Adipocyte (in vitro differentiated cells): Measurements from ENCODE around the gene HGD.
"Not testable (repeated sequence)": the region's sequence is repeated elsewhere in the genome, so short reads cannot be mapped to it uniquely, and the experiment has no call there.

Experiments used
- DNase-seq: peaks from one replicate; pipeline ENCODE4 v3.0.0-alpha.2; 2015; ENCODE audit warnings: low read depth
- H3K27me3 ChIP-seq: replicated peaks from 2 replicates; pipeline ENCODE4 v1.7.0; 2013; ENCODE audit warnings: mild to moderate bottlenecking, low read length, moderate library complexity; ENCODE audit not compliant: control insufficient read depth, insufficient read depth
- H3K36me3 ChIP-seq: 2 replicates; pipeline ENCODE4 v1.7.0; 2013; ENCODE audit warnings: low read length, mild to moderate bottlenecking, moderate library complexity; ENCODE audit not compliant: control insufficient read depth, insufficient read depth, severe bottlenecking
- H3K4me1 ChIP-seq: 2 replicates; pipeline ENCODE4 v1.7.0; 2013; ENCODE audit warnings: mild to moderate bottlenecking, low read length, moderate library complexity; ENCODE audit not compliant: control insufficient read depth, insufficient read depth
- H3K4me3 ChIP-seq: 2 replicates; pipeline ENCODE4 v1.7.0; 2013; ENCODE audit warnings: mild to moderate bottlenecking, low read length, moderate library complexity
- H3K9ac ChIP-seq: 2 replicates; pipeline ENCODE4 v1.7.0; 2013; ENCODE audit warnings: mild to moderate bottlenecking, low read length, moderate library complexity
- H3K9me3 ChIP-seq: 2 replicates; pipeline ENCODE4 v1.7.0; 2013; ENCODE audit warnings: mild to moderate bottlenecking, low read length, moderate library complexity; ENCODE audit not compliant: control insufficient read depth

The HGD gene

DNA sequence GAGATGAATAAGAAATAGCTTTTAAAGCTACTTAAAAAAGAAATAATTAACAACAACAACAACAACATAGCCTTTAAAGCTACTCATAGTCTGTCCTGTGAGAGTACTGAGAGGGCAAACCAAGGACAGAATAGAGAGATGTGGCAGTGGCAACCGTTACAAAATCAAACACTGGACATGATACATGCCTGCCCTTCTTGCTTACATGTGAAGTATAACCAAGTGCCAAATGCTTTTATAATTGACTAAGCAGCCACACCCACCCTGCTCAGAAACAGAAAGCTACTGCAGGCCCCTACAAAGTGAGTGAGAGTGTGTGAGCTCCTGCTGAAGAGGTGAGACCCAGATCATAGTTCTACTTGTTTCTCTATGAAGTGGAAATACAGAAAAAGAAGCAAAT, 47.5 kb downstream of the HGD start:
- H3K36me3 ChIP-seq = no peaks in the 10 kb centered on the region
- H3K9me3 ChIP-seq = peaks cover 5% of the 10 kb centered on the region
- no peaks in the 10 kb centered on the region for H3K27me3 ChIP-seq
- peaks cover 11% of the 10 kb centered on the region for H3K4me1 ChIP-seq
- H3K4me3 ChIP-seq = no peak overlapping the region
- no peak overlapping the region for H3K9ac ChIP-seq
- peak; percentile 20 for DNase-seq

DNA sequence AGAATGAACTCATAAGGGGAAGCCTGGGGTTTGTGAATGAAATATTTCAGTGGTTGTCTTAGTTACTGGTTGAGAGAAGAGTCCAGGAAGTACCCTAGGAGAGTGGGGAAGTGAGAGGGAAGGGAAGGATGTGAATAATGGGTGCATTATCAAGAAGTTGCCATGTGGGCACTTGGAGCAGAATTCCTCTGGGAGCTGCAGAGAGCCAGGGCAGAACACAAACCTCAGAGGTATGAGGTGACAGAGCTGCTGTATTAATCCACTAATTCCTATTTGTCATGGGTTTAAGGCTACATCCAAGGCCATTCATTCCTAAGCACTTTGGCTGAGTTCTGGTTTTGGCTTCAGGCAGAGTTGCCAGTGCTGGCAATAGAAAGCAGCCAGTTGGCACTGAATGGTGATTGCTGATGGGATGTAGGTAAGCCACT, 56.9 kb downstream of the HGD start:
- DNase-seq = no peak
- no peaks in the 10 kb centered on the region for H3K27me3 ChIP-seq

DNA sequence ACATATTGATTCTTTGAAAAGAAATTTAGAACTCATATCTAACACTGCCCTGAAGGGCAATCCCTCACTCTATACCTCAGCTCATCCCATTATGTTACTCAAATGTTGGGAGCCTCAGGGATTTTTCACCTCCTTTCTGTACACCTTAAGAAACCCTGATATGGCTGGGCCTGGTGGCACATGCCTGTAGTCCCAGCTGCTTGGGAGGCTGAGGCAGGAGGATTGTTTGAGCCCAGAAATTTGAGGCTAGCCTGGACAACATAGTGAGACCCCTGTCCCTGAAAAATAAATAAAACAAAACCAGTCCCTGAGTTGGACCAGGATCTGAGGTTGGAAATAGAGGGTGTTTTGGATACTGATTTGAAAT, 58.3 kb downstream of the HGD start:
- DNase-seq = no peak
- H3K27me3 ChIP-seq = no peaks in the 10 kb centered on the region
- no peaks in the 10 kb centered on the region for H3K9me3 ChIP-seq
- no peaks in the 10 kb centered on the region for H3K4me1 ChIP-seq
- H3K9ac ChIP-seq = no peak overlapping the region
- H3K36me3 ChIP-seq = no peaks in the 10 kb centered on the region
- H3K4me3 ChIP-seq = no peak overlapping the region

More for the DNA sequence above, 56.9 kb downstream of the HGD start:
- H3K9me3 ChIP-seq = peaks cover 2% of the 10 kb centered on the region
- no peak overlapping the region for H3K4me3 ChIP-seq
- no peak overlapping the region for H3K9ac ChIP-seq
- H3K4me1 ChIP-seq = no peaks in the 10 kb centered on the region
- H3K36me3 ChIP-seq = no peaks in the 10 kb centered on the region

DNA sequence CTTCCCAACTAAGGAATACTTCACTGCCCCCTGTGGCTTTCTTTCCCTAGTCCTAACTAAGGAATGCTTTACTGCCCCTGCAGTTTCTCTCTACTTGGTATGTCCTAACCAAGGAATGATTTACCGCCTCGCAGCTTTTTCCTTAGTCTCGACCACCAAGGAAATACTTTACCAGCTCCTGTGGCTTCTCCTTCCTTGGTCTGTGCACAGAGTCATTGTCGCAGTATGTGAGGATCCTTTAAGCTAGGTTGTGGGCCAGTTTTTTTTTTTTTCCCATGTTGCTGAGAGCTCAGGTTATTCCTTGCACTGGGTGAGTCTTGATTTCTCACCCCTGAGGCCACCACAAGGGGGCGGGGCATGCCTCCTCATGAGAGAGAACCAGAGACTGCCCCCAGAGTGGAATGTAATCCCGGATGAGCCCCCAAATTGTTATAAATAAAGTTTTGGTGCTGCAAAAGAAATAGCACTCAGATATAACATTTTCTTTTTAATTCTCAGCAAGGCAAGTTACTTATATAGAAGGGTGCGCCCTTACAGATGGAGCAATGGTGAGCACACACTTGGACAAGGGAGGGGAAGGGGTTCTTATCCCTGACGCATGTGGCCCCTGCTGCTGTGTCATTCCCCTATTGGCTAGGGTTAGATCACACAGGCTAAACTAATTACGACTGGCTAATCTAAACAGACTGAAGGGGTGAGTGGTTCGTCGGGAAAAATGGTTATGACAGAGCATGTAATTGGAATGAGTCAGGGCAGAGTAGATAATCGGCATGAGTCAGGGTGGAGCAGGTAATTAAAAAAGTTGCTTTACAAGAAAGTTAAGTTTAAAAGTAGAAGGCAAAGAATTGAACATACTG, 58.9 kb downstream of the HGD start:
- H3K9ac ChIP-seq = no peak overlapping the region
- DNase-seq = peak; percentile 68
- no peaks in the 10 kb centered on the region for H3K4me1 ChIP-seq
- H3K27me3 ChIP-seq = no peaks in the 10 kb centered on the region
- no peaks in the 10 kb centered on the region for H3K36me3 ChIP-seq
- H3K9me3 ChIP-seq = no peaks in the 10 kb centered on the region
- H3K4me3 ChIP-seq = no peak overlapping the region

DNA sequence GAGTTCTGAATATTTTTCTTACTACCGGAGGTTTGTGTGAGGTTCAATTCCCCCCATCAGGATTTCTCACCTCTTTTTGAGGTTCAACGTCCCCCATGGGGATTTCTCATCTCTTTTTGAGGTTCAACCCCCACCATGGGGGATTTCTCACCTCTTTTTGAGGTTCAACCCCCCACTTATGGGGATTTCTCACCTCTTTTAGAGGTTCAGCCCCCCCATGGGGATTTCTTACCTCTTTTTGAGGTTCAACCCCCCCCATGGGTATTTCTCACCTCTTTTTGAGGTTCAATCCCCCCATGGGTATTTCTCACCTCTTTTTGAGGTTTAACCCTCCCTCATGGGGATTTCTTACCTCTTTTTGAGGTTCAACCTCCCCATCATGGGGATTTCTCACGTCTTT, 59.6 kb downstream of the HGD start:
- Histone ChIP-seq H3K4me3 (no peak overlapping the region), H3K9me3 (no peaks in the 10 kb centered on the region), H3K36me3 (no peaks in the 10 kb centered on the region), H3K27me3 (no peaks in the 10 kb centered on the region), H3K9ac (no peak overlapping the region), H3K4me1 (no peaks in the 10 kb centered on the region)
- no peak for DNase-seq

DNA sequence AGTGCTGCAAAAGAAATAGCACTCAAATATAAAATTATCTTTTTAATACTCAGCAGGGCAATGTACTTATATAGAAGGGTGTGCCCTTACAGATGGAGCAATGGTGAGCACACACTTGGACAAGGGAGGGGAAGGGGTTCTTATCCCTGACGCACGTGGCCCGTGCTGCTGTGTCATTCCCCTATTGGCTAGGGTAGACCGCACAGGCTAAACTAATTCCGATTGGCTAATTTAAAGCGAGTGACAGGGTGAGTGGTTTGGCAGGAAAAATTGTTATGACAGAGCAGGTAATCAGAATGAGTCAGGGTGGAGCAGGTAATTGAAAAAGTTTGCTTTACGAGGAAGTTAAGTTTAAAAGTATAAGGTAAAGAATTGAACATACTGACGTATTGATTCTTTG, 65.3 kb downstream of the HGD start:
- not testable (repeated sequence) for H3K27me3 ChIP-seq, H3K9me3 ChIP-seq, DNase-seq, H3K4me1 ChIP-seq, H3K4me3 ChIP-seq, H3K36me3 ChIP-seq, H3K9ac ChIP-seq

DNA sequence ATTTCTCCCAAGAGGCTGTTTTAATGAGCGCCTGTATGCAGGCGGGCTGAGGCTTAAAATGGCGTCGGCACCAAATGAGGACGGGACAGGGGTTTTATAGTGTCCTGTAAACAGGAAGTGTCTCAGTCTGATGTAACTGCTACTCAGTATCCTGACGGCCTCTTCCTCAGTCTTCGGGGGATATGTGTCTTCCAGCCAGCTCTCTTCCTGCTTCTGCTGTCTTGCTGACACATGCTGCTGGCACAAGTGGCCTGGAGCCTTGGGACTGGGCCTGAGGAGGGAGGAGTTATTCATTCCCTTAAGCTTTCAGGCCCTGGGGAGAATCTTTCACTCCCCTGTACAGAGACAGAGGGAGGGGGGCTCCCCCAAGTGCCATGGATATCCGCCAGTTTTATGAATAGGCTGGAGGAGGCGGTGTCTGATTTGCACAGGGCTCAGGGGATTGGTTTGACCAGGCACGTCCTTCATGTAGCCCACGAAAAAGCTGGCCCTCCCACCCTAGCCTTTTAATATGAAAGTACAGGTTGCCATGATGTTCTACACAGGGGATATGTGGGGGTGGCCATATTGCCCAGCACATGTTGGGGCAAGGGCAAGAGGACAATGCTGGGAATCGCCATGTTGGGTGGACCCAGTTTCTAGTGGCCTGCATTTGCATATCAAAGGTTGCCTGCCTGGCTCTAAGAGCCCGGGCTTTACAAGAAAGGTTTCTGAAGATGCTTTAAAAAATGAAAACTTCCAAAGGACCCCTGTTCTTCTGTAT, 66.0 kb downstream of the HGD start:
- Histone ChIP-seq H3K9ac (no peak overlapping the region), H3K27me3 (no peaks in the 10 kb centered on the region), H3K9me3 (no peaks in the 10 kb centered on the region), H3K36me3 (no peaks in the 10 kb centered on the region), H3K4me1 (no peaks in the 10 kb centered on the region), H3K4me3 (no peak overlapping the region)
- DNase-seq = no peak

DNA sequence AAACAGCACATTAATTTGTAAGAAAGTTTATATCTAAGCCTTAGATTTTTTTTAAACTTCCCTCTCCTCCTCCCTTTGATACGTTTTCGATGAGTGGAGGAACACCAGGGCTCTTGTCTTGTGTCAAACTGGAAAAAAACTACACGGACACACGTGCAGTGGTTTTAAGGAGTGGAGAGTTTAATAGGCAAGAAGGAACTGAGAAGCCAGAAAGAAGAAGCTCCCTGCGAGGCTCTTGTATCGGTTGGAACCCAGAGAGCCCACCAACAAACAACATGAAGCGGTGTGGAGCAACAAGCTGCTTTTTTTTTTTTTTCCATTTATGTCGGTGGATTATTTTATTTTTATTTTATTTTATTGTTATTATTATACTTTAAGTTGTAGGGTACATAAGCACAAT, 67.3 kb downstream of the HGD start:
- Histone ChIP-seq H3K4me1 (no peaks in the 10 kb centered on the region), H3K27me3 (no peaks in the 10 kb centered on the region)
- DNase-seq = no peak

DNA sequence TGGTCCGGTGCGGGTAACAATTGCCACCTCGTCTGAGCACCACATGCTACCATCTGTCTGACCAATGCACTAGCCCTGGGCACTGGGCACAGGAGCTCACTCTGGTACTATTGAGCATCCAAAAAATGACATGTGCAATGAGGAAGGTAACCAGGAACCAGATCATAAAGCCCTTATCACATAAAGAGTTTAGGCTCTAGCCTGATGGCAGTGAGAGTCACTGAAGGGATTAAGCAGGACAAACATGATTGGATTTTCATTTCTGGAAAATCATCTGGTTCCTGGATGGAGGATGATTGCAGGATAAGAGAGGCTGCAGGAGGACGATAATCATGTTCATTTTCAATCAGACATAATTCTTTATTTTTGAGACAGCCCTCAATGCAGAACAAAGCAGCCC, 73.5 kb downstream of the HGD start:
- no peaks in the 10 kb centered on the region for H3K4me1 ChIP-seq
- no peak for DNase-seq
- H3K27me3 ChIP-seq = no peaks in the 10 kb centered on the region
- H3K9me3 ChIP-seq = no peaks in the 10 kb centered on the region
- no peak overlapping the region for H3K9ac ChIP-seq
- no peak overlapping the region for H3K4me3 ChIP-seq
- H3K36me3 ChIP-seq = no peaks in the 10 kb centered on the region

More for the DNA sequence above, 67.3 kb downstream of the HGD start:
- Histone ChIP-seq H3K9ac (no peak overlapping the region), H3K4me3 (no peak overlapping the region), H3K9me3 (no peaks in the 10 kb centered on the region), H3K36me3 (no peaks in the 10 kb centered on the region)

DNA sequence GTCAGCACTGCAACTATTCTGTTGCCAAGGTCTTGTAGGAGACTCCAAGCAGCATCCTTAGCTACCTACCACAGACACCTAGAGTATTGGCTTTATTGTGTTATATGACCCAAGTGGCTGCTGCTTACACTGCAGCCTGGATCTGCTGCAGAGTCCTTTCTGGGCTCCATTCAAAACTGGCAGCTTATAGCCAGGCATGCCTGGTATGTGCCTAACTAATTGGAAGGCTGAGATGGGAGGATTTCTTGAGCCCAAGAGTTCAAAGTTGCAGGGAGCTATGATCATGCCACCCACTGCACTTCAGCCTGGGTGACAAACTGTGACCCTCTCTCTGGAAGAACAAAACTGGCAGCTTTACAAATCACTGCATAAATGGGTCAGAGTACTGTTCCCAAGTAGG, 77.3 kb downstream of the HGD start:
- no peaks in the 10 kb centered on the region for H3K9me3 ChIP-seq
- peaks cover under 1% of the 10 kb centered on the region for H3K4me1 ChIP-seq
- no peak overlapping the region for H3K9ac ChIP-seq
- H3K27me3 ChIP-seq = no peaks in the 10 kb centered on the region
- peaks cover 29% of the 10 kb centered on the region for H3K36me3 ChIP-seq
- no peak overlapping the region for H3K4me3 ChIP-seq
- DNase-seq = peak; percentile 29

DNA sequence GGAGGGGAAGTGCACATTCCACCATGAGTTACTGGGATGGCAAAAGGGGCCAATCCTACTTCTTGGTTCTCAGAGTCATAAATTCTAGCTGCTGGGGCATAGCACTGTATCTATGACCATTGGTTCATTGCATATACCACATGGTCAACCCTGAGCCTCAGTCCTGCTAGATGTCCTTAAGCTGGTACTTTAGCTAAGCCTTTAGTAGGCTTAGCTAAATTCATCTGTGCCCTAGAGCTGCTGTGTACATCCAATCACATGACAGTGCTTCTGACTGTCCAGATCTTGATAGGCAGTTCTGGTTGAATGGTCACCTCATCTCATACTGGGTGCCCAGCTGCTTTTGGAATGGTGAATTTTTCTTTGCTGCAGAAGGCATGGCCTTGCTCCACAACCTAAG, 77.7 kb downstream of the HGD start:
- no peak for DNase-seq
- H3K36me3 ChIP-seq = peaks cover 29% of the 10 kb centered on the region

More for the DNA sequence above, 77.7 kb downstream of the HGD start:
- Histone ChIP-seq H3K27me3 (no peaks in the 10 kb centered on the region), H3K9me3 (no peaks in the 10 kb centered on the region), H3K4me3 (no peak overlapping the region), H3K4me1 (peaks cover 4% of the 10 kb centered on the region), H3K9ac (no peak overlapping the region)
